Peyer's patch (tissue), 4 donors: ENCODE measurements around the gene HLA-DOA.

Experiments
- POLR2A ChIP-seq, 2 donors: fragments of 450-650 bp; IDR thresholded peaks; one replicate each; pipeline ENCODE4 v1.5.1; 2017; ENCODE audit warnings: antibody characterized with exemption in 2 of 2, mild to moderate bottlenecking in 2 of 2, moderate library complexity in 2 of 2
- TF ChIP-seq, protein P1 (sequence below), 6 experiments: fragments of 450-650 bp in 4 of 6; fragments of 200-600 bp in 2 of 6; sonication (generic) in 1 of 6; IDR thresholded peaks; one replicate each; pipeline ENCODE4 v1.5.1; 2017 to 2019; ENCODE audit warnings: antibody characterized with exemption in 6 of 6, mild to moderate bottlenecking in 3 of 6, moderate library complexity in 1 of 6

DNA sequence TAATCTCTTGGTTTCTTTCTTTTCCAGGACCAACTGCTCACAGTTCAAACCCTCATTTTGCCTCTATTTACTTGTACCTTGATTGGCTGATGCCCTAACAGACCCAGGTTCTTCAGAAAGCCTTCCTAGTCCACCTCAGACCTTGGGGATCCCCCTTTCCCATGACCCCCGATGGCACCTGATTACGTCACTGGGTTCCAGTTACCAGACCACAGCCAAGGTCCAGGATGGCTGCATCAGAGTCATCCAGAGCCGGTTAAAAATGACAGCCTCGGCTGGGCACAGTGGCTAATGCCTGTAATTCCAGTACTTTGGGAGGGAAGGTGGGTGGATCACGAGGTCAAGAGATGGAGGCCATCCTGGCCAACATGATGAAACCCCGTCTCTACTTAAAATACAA is 4.5 kb downstream of the HLA-DOA start:
- TF ChIP-seq, protein P1, sequence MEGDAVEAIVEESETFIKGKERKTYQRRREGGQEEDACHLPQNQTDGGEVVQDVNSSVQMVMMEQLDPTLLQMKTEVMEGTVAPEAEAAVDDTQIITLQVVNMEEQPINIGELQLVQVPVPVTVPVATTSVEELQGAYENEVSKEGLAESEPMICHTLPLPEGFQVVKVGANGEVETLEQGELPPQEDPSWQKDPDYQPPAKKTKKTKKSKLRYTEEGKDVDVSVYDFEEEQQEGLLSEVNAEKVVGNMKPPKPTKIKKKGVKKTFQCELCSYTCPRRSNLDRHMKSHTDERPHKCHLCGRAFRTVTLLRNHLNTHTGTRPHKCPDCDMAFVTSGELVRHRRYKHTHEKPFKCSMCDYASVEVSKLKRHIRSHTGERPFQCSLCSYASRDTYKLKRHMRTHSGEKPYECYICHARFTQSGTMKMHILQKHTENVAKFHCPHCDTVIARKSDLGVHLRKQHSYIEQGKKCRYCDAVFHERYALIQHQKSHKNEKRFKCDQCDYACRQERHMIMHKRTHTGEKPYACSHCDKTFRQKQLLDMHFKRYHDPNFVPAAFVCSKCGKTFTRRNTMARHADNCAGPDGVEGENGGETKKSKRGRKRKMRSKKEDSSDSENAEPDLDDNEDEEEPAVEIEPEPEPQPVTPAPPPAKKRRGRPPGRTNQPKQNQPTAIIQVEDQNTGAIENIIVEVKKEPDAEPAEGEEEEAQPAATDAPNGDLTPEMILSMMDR (IDR thresholded peaks at IDR 0.05): no peak
- TF ChIP-seq POLR2A (IDR thresholded peaks at IDR 0.05): no peak
